RWPE1 (cell line): Measurements from ENCODE around the gene LCN9.

Experiments used
- CTCF ChIA-PET: fragments of 350-600 bp; sonication (Branson Sonifier 250); formaldehyde crosslinking; extraction: SDS; loops from one replicate; lab custom pipeline; 2021; lab: Yijun Ruan, JAX
- POLR2A ChIA-PET: fragments of 400-600 bp; formaldehyde crosslinking; extraction: SDS; loops from one replicate; lab custom pipeline; 2020; ENCODE audit warnings: antibody characterized with exemption; ENCODE audit not compliant: low non-redundant PET; lab: Yijun Ruan, JAX
- DNase-seq: peaks from one replicate; pipeline ENCODE4 v3.0.0; 2012; ENCODE audit warnings: low spot score
- H3K27ac ChIP-seq: fragments of 450-650 bp; 2 replicates; pipeline ENCODE4 v1.5.1; 2017
- TF ChIP-seq, protein P1 (sequence below): fragments of 450-650 bp; conservative IDR thresholded peaks from 2 replicates; pipeline ENCODE4 v1.5.1; 2017; ENCODE audit warnings: low read depth, mild to moderate bottlenecking

The LCN9 gene

GRCh38 chr9:135659252-135659651 lies 3.9 kb upstream of the LCN9 start:
- CTCF ChIA-PET = no interaction called here
- TF ChIP-seq, protein P1, sequence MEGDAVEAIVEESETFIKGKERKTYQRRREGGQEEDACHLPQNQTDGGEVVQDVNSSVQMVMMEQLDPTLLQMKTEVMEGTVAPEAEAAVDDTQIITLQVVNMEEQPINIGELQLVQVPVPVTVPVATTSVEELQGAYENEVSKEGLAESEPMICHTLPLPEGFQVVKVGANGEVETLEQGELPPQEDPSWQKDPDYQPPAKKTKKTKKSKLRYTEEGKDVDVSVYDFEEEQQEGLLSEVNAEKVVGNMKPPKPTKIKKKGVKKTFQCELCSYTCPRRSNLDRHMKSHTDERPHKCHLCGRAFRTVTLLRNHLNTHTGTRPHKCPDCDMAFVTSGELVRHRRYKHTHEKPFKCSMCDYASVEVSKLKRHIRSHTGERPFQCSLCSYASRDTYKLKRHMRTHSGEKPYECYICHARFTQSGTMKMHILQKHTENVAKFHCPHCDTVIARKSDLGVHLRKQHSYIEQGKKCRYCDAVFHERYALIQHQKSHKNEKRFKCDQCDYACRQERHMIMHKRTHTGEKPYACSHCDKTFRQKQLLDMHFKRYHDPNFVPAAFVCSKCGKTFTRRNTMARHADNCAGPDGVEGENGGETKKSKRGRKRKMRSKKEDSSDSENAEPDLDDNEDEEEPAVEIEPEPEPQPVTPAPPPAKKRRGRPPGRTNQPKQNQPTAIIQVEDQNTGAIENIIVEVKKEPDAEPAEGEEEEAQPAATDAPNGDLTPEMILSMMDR = no peak
- POLR2A ChIA-PET = no interaction called here
- H3K27ac ChIP-seq = no peak overlapping the region
- no peak for DNase-seq

DNA sequence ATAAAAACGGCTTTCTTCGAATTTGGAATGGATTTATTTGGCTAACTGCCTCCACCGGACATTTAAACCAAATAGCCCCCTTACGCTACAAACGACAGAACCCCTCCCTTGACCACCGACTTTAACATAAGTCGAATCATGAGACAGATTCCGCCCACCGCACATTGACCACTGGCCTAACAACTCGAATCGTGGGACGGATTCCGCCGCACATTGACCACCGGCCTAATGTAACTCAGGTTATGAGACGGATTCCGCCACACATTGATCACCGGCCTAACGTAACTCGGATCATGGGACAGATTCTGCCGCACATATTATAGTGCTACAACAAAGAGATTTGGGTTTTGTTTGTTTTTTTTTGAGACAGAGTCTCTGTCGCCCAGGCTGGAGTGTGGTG lies 2.7 kb upstream of the LCN9 start:
- POLR2A ChIA-PET = no interaction called here
- no peak overlapping the region for H3K27ac ChIP-seq
- CTCF ChIA-PET = no interaction called here
- TF ChIP-seq, protein P1 = no peak
- no peak for DNase-seq

DNA sequence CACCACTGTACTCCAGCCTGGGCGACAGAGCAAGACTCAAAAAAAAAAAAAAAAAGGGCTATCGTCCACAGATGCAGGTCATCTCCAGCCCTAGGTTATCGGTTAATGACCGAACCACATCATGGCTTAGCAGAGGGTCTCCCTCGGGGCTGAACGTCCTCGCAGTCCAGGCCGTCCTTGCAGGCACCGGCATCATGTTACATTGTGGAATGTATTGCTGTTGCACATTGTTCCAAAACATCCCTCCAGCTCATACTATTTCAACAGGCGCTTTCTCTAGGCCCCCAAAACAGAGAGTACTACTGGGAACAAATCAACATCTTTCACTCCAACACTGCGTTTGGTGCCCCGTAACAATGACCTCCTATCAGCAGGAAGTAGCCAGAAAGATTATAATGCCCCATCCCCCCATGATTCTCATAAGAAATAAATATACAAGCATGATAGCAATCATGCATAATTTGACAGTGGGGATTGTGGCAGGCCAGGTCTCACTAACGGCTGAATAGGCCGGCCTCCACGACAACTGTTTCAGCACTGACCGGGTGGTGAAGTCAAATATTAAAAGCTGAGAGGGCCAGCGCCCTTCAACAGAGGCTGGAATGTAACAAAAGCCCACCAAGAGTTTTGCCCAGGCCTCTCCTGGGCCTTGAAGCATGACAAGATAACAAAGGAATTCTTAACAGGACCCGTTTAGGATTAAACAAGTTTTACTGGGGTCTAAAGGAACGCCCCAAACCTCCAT lies 1.1 kb upstream of the LCN9 start:
- TF ChIP-seq, protein P1 = no peak
- POLR2A ChIA-PET = no interaction called here
- no peak overlapping the region for H3K27ac ChIP-seq
- CTCF ChIA-PET = no interaction called here
- no peak for DNase-seq

- TF ChIP-seq, protein P1 = no peak
- POLR2A ChIA-PET = no interaction called here
- no peak for DNase-seq
- CTCF ChIA-PET = no interaction called here
- H3K27ac ChIP-seq = no peak overlapping the region
Observed at GRCh38 chr9:135663451-135663770, 302 bp downstream of the LCN9 start.

- CTCF ChIA-PET = interaction anchor here (0.7 kb wide), 1 partner anchor 139 kb away, joined by 3 read pairs; no protein-coding TSS in a partner anchor
- no peak for DNase-seq
- POLR2A ChIA-PET = no interaction called here
- H3K27ac ChIP-seq = no peak overlapping the region
- TF ChIP-seq, protein P1 = no peak
Observed at GRCh38 chr9:135663857-135664256, 748 bp downstream of the LCN9 start.

DNA sequence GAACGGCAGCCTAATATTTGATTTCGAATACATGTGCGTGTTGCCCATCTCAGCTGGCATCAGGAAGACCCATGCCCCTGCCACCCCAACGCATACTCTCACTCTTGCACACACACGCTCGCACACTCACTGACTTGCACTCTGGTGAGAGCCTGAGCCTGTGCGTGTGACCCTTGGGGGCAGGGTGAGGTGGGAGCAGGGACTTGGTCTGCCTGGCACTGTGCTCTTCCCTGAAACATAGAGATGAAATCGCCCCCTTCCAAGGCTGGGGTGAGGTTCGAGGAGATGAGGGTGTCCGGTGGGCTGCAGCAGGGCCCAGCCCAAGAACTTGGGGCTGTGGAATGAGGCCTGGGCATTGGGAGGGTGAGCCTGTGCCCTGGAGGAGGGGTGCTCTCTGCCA lies 1.2 kb downstream of the LCN9 start:
- ChIA-PET POLR2A (no interaction called here), CTCF (interaction anchor here (0.7 kb wide), 1 partner anchor 138 kb away, joined by 3 read pairs; no protein-coding TSS in a partner anchor)
- no peak for DNase-seq
- H3K27ac ChIP-seq = no peak overlapping the region
- TF ChIP-seq, protein P1 = no peak
